HepG2 (cell line): ENCODE data around the gene ARL5A. TPM values are rescaled to one million over a fixed set of nuclear protein-coding genes. Genes with fewer than 3 reads are reported as not detected.

Source experiments
- DR1 ChIP-seq: sonication (generic); formaldehyde crosslinking; IDR thresholded peaks from 2 replicates; pipeline ENCODE4 v1.8.0; 2021; ENCODE audit warnings: mild to moderate bottlenecking, missing genetic modification reagents, inconsistent platforms
- FOSL1 ChIP-seq: sonication (generic); formaldehyde crosslinking; IDR thresholded peaks from 2 replicates; pipeline ENCODE4 v1.9.0; 2021; ENCODE audit warnings: missing genetic modification reagents, borderline replicate concordance
- HOXA9 ChIP-seq: sonication (generic); formaldehyde crosslinking; IDR thresholded peaks from 2 replicates; pipeline ENCODE4 v1.8.1; 2022; ENCODE audit warnings: missing genetic modification reagents, mild to moderate bottlenecking, moderate library complexity, borderline replicate concordance
- IKZF1 ChIP-seq: fragments of 450-650 bp; IDR thresholded peaks from 2 replicates; pipeline ENCODE4 v1.7.1; 2016
- KDM5A ChIP-seq: fragments of 200-600 bp; sonication (generic); IDR thresholded peaks from 2 replicates; pipeline ENCODE4 v1.7.0; 2018; ENCODE audit warnings: antibody characterized with exemption, mild to moderate bottlenecking, low read length, borderline replicate concordance
- MATR3 ChIP-seq: sonication (generic); formaldehyde crosslinking; IDR thresholded peaks from 2 replicates; pipeline ENCODE4 v1.4.0; 2020; ENCODE audit warnings: missing genetic modification reagents
- POLR2AphosphoS5 ChIP-seq: IDR thresholded peaks from 2 replicates; pipeline ENCODE4 v1.6.1; 2012; ENCODE audit warnings: low read depth, low read length
- PPARG ChIP-seq: conservative IDR thresholded peaks from 2 replicates; pipeline ENCODE4 v1.6.1; 2016; ENCODE audit warnings: missing biosample characterization, missing genetic modification reagents
- RAD51 ChIP-seq: fragments of 450-650 bp; IDR thresholded peaks from 2 replicates; pipeline ENCODE4 v1.6.1; 2016; ENCODE audit warnings: borderline replicate concordance
- RFXAP ChIP-seq: sonication (generic); formaldehyde crosslinking; IDR thresholded peaks from 2 replicates; pipeline ENCODE4 v1.4.0; 2020; ENCODE audit warnings: missing genetic modification reagents, borderline replicate concordance
- SETDB1 ChIP-seq: sonication (generic); formaldehyde crosslinking; IDR thresholded peaks from 2 replicates; pipeline ENCODE4 v1.5.1; 2020; ENCODE audit warnings: missing genetic modification reagents, mild to moderate bottlenecking, borderline replicate concordance
- SRSF4 ChIP-seq: fragments of 200-400 bp; formaldehyde crosslinking; IDR thresholded peaks from one replicate; pipeline ENCODE4 v1.6.1; 2018; ENCODE audit warnings: mild to moderate bottlenecking, low read depth, low read length, moderate library complexity; ENCODE audit not compliant: poor library complexity, severe bottlenecking
- TFAP4 ChIP-seq: sonication (generic); IDR thresholded peaks from 2 replicates; pipeline ENCODE4 v1.6.1; 2016; ENCODE audit warnings: low read depth, borderline replicate concordance
- ZNF263 ChIP-seq: sonication (generic); formaldehyde crosslinking; IDR thresholded peaks from 2 replicates; pipeline ENCODE4 v1.4.0; 2020; ENCODE audit warnings: missing genetic modification reagents
- ZNF264 ChIP-seq: sonication (generic); formaldehyde crosslinking; IDR thresholded peaks from 2 replicates; pipeline ENCODE4 v1.4.0; 2020; ENCODE audit warnings: missing genetic modification reagents
- ZNF343 ChIP-seq: sonication (generic); formaldehyde crosslinking; IDR thresholded peaks from 2 replicates; pipeline ENCODE4 v1.4.0; 2020; ENCODE audit warnings: mild to moderate bottlenecking, missing genetic modification reagents
- ZNF44 ChIP-seq: sonication (generic); formaldehyde crosslinking; IDR thresholded peaks from 2 replicates; pipeline ENCODE4 v1.5.1; 2020; ENCODE audit warnings: mild to moderate bottlenecking, missing genetic modification reagents
- ZNF558 ChIP-seq: sonication (generic); formaldehyde crosslinking; IDR thresholded peaks from 2 replicates; pipeline ENCODE4 v1.9.0; 2022; ENCODE audit warnings: mild to moderate bottlenecking, missing genetic modification reagents, borderline replicate concordance
- ZNF703 ChIP-seq: sonication (generic); formaldehyde crosslinking; IDR thresholded peaks from 2 replicates; pipeline ENCODE4 v1.5.1; 2020; ENCODE audit warnings: missing genetic modification reagents, mild to moderate bottlenecking, moderate library complexity, borderline replicate concordance
- polyA plus RNA-seq, 8 experiments: library from polyadenylated mRNA; depleted of rRNA in 3 of 8; stranded (reverse) in 7 of 8; unstranded in 1 of 8; fragments of >200 nt; fragmentation: Illumina TruSeq in 4 of 8; extraction: Trizol in 4 of 8; gene quantifications; 2 replicates each; pipeline versions ENCODE4 v1.2.1 to v1.2.3, GENCODE V29; 2011 to 2016; ENCODE audit warnings: low read depth in 4 of 8, missing spikeins in 1 of 8, mixed read lengths in 1 of 8; ENCODE audit not compliant: insufficient read depth in 1 of 8
- total RNA-seq, 5 experiments: library from RNA; depleted of rRNA; stranded (reverse); fragments of >200 nt; fragmentation: Illumina TruSeq; extraction: Trizol; gene quantifications; 2 replicates each; pipeline ENCODE4 v1.2.3, GENCODE V29; 2016; ENCODE audit warnings: low read depth in 1 of 5
- TF ChIP-seq, protein P1 (sequence below): sonication (generic); formaldehyde crosslinking; IDR thresholded peaks from 2 replicates; pipeline ENCODE4 v1.5.1; 2020; ENCODE audit warnings: missing genetic modification reagents, mild to moderate bottlenecking, borderline replicate concordance
- TF ChIP-seq, protein P2 (sequence below): IDR thresholded peaks from 2 replicates; pipeline ENCODE4 v1.6.1; 2012; ENCODE audit warnings: low read length, improper control_type of control experiment
- TF ChIP-seq, protein P3 (sequence below): sonication (generic); formaldehyde crosslinking; IDR thresholded peaks from 2 replicates; pipeline ENCODE4 v1.8.0; 2022; ENCODE audit warnings: low read depth, missing genetic modification reagents

The ARL5A gene
- total and polyA plus RNA-seq, 2 of the 13 experiments (the other 11 are each of a cell fraction or from before 2014, with no cell fraction given): 47.5 to 149 TPM

DNA sequence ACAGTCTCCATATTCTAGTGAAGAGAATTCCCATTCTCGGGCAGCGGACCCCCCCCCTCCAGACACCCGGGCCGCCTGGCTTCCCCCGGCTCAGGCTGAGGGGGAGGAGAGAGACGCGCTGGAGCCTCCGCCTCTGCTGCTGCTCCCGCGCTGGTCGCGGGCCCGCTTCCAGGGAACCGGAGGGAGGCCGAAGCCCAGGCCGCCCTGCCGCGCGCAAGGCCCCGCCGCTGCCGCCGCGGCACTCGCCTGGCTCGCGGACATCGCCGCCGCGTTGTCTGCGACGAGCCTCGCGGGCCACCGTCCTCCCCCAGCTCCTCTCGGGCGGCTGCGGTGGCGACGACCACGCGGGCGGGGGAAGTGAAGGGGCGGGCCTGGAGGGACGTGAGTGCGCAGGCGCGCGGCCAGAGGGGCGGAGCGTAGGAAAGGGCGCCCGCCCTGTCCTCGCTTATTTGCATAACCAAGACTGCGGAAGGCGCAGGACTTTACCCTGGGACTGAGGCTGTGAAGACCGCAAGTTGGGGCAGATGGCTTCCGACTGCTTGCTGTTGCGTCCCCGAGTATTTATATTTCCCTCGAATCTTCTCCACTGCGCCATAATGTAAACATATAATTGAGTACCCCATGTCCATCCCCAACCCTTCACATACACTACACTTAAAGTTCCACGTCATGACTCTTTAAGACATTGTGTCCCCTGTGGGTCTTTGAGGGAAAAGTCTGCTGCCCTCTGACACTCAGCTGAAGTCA is at the start of gene ARL5A (continued):
- TF ChIP-seq ZNF44 (CRISPR knock-in tag) (peak; percentile 67; the same call in 1 of the 2 replicates), TFAP4 (peak; percentile 77; the same call in 1 of the 2 replicates), ZNF558 (CRISPR knock-in tag) (no peak; the same call in 1 of the 2 replicates), PPARG (CRISPR knock-in tag) (no peak), IKZF1 (no peak), ZNF264 (CRISPR knock-in tag) (peak; percentile 67), HOXA9 (peak; percentile 92; the same call in 1 of the 2 replicates), POLR2AphosphoS5 (peak; percentile 99), ZNF343 (no peak), MATR3 (CRISPR knock-in tag) (no peak), ZNF703 (CRISPR knock-in tag) (no peak; the same call in 1 of the 2 replicates), RFXAP (CRISPR knock-in tag) (peak; percentile 77; the same call in 1 of the 2 replicates), KDM5A (peak; percentile 71; the same call in 1 of the 2 replicates), SRSF4 (no peak), ZNF263 (CRISPR knock-in tag) (peak; percentile 99), DR1 (CRISPR knock-in tag) (peak; percentile 82; the same call in 1 of the 2 replicates), RAD51 (no peak), SETDB1 (CRISPR knock-in tag) (no peak), FOSL1 (CRISPR knock-in tag) (no peak)
- TF ChIP-seq, protein P1, sequence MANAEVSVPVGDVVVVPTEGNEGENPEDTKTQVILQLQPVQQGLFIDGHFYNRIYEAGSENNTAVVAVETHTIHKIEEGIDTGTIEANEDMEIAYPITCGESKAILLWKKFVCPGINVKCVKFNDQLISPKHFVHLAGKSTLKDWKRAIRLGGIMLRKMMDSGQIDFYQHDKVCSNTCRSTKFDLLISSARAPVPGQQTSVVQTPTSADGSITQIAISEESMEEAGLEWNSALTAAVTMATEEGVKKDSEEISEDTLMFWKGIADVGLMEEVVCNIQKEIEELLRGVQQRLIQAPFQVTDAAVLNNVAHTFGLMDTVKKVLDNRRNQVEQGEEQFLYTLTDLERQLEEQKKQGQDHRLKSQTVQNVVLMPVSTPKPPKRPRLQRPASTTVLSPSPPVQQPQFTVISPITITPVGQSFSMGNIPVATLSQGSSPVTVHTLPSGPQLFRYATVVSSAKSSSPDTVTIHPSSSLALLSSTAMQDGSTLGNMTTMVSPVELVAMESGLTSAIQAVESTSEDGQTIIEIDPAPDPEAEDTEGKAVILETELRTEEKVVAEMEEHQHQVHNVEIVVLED: peak; percentile 43; the same call in 1 of the 2 replicates
- TF ChIP-seq, protein P2, sequence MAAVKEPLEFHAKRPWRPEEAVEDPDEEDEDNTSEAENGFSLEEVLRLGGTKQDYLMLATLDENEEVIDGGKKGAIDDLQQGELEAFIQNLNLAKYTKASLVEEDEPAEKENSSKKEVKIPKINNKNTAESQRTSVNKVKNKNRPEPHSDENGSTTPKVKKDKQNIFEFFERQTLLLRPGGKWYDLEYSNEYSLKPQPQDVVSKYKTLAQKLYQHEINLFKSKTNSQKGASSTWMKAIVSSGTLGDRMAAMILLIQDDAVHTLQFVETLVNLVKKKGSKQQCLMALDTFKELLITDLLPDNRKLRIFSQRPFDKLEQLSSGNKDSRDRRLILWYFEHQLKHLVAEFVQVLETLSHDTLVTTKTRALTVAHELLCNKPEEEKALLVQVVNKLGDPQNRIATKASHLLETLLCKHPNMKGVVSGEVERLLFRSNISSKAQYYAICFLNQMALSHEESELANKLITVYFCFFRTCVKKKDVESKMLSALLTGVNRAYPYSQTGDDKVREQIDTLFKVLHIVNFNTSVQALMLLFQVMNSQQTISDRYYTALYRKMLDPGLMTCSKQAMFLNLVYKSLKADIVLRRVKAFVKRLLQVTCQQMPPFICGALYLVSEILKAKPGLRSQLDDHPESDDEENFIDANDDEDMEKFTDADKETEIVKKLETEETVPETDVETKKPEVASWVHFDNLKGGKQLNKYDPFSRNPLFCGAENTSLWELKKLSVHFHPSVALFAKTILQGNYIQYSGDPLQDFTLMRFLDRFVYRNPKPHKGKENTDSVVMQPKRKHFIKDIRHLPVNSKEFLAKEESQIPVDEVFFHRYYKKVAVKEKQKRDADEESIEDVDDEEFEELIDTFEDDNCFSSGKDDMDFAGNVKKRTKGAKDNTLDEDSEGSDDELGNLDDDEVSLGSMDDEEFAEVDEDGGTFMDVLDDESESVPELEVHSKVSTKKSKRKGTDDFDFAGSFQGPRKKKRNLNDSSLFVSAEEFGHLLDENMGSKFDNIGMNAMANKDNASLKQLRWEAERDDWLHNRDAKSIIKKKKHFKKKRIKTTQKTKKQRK: no peak
- TF ChIP-seq, protein P3, sequence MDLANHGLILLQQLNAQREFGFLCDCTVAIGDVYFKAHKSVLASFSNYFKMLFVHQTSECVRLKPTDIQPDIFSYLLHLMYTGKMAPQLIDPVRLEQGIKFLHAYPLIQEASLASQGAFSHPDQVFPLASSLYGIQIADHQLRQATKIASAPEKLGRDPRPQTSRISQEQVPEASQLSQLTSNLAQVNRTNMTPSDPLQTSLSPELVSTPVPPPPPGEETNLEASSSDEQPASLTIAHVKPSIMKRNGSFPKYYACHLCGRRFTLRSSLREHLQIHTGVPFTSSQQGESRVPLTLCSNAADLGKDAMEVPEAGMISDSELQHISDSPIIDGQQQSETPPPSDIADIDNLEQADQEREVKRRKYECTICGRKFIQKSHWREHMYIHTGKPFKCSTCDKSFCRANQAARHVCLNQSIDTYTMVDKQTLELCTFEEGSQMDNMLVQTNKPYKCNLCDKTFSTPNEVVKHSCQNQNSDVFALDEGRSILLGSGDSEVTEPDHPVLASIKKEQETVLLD (CRISPR knock-in tag): peak; percentile 73; the same call in 1 of the 2 replicates
